AG08396 (cell line): ENCODE measurements around the gene CTXN1.
"Not testable (repeated sequence)": the region's sequence is repeated elsewhere in the genome, so short reads cannot be mapped to it uniquely, and the experiment has no call there.

Experiments
- DNase-seq: peaks from one replicate; pipeline ENCODE4 v3.0.0; 2012; ENCODE audit warnings: low spot score, mixed read lengths

The CTXN1 gene

DNA sequence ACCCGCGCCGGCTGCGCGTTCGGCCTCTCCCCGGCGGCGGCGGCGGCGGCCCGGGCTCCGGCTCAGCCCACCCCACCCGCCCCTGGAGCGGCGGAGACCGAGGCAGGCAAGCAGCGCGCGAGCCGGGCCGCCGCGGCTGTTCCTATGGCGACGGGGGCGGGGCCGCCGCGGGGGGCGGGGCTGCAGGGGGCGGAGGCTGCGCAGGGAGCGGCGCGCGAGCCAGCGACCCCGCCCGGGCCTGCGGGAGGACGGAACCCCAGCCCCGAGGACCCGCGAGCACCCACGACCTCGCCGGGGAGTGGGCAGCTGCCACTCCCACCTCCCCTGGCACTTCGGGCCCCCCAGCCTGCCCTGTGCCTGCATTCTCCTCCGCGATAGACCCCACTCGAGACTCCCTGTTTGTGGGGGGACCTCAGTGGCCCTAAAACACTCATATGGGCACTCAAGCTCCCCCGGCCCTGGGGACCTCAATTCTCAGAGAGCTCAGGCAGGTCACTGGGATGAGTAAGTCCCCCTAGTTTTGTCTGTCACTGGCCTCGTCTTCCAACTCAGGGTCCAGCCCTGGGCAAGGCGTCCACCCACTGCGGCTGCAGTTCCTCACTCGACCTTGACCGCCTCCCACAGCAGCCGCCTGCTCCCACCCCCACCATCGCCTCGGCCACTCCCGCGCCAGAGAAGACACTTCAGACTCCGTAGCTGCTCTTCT, at the start of gene CTXN1:
TSS of gene CTXN1 (minus strand) at position 115 of the 706 bp plus-strand sequence. CDS start 597 bp downstream, outside the sequence.
- DNase-seq = peak; percentile 90

DNA sequence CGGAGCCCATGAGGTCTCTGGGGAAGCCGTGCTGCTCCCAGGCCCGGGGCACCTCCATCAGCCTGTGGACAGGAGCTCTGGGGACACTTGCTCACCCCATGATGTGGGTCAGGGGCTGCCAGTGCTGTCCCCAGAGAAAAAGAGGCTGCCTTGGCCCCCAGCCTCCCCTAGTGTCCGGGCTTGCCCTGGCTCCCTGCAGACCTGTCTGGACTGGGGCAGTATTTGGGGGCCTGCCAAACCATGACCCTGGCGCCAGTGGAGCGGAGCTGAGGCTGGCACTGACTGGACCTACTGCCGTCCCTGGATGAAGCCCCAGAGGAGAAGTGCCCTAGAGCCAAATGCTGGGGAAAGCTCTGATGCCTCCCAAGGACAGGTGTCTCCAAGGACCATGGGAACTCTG, 49.1 kb upstream of the CTXN1 start:
- no peak for DNase-seq

DNA sequence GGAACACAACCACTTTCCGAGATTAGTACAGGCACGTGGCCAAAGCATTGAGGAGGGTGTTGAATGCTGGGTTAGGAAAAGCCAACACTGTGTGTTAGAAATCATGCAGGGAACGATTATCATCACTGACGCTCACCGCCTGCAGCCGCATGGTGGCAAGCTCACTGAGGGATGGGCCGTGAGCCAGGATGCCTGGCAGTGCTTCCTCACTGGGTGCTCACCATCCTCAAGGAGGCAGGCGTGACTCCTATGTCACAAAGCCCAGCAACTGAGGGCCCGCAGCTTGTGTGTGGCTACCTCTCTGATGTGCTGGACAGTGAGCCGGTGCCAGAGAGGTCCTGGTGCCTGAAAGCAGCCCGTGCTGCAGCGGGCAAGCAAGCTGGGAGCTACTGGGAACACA, 47.9 kb upstream of the CTXN1 start:
- no peak for DNase-seq

DNA sequence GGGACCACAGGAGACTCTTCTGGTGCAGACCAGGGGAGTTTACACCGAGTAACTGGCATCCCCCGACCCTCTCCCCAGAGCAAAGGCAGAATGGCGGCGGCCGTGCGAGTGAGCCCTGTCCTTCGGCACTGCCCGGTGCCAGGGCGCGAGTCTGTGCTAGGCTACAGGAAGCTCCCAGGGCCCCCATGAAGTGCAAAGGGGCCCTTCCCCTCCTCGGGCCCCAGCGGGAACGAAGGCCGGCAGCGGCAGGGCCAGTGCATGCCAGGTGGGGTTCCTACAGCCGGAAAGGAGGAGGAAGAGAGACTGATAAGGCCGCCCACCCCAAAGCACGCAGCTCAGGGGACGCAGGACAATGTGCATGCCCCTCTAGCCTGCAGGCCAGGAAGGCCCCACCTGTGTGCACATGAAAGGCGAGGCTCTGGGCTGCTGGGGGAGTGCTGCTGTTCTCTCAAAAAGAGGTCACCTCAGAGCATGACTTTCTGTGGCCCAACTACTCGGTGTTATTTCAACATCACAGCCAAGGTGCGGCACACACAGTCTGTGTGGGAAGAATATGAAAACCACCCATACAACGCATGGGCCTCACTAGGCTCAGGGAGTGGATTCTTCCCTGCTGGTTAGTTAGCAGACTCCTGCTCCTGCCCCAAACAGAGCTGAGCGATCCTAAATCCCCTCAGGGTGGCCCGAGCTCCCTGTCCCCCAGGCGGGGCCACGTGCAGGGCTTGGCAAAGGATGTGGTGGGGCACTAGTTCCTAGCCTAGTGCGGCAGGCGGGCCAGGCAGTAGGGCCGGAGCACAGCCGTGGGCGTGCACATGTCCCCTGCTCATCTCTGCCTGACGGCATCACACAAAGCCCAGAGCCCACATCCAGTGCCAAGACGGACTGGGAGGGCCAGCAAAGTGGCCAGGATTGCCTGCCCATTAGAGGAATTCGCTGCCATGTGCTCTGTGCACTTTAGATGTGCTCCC, 45.9 kb upstream of the CTXN1 start:
- no peak for DNase-seq

DNA sequence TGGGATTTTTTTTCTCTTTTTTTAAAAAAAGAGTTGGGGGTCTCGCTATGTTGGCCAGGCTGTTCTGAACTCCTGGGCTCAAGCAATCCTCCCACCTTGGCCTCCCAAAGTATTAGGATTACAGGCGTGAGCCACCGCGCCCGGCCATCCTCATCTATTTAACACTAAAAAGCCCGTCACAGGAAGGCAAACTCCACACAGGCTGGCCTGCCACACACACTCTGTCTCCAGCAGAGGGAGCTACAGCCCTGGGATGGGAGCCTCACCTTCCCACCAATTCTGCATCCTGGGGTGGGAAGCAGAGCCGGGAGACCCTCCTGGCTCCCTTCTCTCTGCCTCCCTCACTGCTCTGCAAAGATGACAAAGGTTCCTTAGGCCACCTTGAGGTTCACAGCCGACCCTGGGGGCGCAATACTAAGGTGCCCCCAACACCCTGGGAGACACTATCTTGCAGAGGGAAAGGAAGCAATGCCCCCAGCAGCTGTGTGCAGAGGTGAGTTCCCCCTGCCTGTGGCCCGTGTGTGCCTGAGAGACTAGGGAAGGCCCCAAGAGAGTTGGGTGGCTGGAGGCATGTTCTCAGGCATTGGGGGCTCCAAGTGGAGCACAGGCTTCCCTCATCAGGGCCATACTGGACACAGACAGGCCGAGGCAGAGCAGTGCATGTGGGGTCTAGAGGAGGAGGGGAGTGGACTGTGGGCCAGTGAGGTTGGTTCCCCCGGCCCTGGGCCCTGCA, 44.9 kb upstream of the CTXN1 start:
- peak; percentile 73 for DNase-seq

DNA sequence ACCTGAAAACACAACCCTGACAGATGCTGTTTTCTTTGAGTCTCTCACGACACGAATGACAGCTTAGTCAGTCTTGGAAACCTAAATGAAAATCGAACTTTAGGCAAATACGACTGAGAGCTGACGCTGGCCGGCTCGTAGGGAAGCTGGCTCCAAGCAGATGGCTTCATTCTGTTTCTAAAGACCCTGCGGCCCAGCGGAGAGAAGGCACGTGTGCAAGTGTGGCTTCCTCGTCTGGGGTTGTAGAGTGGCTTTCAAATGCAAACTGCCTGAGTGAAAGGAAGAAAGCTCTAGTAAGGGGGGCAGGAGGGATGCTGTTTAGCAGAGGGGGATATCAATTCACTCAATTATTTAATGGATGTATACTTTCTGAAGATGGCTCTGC, 43.6 kb upstream of the CTXN1 start:
- no peak for DNase-seq

DNA sequence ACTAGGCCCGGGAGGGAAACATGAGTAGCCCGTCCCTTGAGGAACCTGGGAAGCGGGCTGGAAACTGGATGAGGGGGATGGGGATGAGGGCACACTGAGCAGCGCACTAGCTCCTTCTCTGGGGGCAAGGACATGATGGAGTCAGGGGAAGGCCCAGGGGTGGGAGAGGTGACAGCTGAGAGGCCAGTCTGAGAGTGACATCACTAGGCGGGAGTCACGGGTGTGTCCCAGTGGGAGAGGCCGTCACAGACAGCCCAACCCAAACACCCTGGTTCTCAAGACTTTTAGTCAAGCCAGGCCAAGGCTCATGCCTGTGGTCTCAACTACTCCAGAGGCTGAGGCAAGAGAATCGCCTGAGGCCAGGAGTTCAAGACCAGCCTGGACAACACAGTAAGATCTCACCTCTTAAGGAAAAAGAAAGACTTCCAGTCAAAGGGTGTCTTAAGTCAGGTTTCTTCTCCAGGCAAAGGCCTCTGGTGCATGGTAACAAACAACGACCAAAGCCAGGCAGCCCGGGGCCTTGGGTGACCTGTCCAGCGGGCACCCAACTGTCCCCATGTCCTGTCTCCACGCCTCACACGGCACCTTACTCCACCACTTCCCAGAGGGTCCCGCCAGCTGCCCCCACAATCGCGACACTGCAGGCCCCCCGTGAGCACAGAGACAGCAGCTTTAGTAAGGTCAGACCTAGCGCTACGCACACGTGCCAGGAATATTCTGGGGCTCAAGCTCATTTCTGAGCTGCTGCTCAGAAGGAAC, 43.0 kb upstream of the CTXN1 start:
- DNase-seq = no peak

DNA sequence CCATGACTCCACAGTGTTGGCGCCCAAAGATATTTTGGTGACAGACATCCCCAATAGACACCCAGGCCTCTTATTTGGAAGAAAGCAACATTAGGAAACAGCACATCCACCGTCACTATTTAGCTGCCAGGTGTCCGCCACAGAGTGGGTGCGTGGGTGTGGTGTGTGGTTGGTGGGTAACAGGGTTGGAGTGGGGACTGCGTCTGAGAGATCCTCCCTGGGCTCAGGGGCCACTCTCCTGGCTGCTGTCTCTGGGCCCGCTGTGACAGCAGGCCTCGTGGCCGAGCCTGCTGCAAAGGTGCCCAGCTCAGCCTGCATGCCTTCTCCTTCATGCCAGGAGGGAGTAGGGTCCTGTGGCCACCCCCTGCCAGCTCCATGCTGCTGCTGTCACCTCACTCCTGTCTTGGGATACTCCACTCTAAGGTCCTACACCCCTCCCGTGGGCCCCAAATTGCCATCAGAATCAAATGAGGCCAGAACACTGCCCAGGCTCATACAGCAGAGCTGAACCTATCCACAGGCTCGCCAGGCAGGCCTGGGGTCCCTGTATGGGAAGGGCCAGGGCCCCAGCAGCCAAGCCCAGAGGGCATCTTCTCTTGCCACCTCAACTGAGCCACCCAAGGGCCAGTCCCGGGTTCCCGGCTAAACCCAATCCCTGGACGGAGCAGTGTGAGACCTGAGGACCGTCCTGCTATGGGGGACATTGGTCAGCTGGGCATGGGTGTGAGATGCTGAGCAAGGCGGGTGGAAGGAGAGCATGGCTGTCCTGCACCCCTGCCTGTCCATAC, 42.3 kb upstream of the CTXN1 start:
- DNase-seq = no peak

DNA sequence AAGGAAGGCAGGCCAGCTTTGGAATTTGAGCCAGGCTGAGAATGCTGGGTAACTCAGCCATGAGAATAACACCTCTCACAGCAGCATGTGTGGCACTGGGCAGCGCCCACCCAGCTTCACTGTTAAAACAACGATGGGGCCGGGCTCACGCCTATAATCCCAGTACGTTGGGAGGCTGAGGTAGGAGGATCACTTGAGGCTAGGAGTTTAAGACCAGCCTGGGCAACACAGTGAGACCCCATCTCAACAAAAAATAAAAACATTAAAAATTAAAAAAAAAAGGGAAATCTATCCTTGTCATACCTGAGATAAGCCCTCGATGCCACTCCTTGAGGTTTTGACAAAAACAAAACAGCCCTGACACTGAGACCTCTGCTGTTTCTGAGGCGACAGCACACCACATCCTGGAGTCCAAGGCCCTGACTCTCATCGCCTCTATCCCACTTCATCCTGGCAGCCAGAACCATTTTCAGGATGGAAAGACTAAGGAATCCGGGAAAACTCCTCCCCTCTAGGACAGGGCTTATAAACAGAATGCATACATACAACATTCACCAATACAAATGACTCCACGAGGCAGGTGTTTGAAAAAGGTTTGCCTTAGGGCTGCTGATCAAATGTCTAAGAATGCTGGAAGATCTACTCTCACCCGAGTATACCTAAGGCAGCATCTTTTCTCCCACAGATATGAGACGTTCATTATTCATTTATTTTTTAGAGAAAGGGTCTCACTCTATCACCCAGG, 40.2 kb upstream of the CTXN1 start:
- DNase-seq = no peak

DNA sequence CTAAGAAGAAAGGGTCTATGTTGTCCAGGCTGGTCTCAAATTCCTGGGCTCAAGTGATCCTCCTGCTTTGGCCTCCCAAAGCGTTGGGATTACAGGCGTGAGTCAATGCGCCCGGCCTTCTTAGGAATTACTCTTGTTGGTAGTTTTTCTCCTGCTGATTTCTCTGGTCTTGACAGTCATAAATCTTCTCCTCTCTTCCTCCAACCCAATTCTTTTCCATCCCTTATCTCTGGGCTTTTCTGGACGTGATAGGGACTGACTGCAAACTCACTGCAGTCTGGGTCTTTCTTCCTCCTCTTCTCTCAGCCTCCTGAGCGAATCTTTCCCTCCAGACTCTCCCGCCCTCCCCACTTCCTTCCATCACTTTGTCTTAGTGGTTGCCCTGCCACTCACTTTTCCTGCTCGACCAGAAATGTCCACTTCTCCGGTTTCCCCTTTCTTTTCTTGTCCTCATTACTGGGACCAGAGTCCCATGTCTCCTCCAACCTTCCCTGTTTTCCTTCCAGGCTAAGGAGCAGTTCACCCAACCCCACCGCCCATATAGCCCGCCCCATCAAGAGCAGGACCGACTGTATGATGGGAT, 39.4 kb upstream of the CTXN1 start:
- no peak for DNase-seq

DNA sequence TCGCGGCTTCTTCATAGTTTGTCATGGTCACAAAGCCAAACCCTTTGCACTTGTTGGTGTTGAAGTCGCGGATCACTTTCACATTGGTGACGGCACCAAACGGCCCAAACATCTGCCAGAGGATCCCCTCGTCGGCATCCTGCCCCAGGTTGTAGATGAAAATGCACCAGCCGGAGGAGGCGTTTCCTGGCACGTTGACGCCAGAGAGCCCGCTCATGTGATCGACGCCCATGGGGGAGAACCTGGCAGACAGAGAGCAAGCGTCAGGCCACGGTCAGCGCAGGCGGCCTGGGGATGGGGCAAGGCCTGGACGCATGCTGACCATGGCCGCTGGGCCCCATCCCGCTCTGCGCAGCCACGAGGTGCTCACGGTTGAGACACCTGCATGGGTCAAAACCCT, 37.6 kb upstream of the CTXN1 start:
- DNase-seq = no peak

DNA sequence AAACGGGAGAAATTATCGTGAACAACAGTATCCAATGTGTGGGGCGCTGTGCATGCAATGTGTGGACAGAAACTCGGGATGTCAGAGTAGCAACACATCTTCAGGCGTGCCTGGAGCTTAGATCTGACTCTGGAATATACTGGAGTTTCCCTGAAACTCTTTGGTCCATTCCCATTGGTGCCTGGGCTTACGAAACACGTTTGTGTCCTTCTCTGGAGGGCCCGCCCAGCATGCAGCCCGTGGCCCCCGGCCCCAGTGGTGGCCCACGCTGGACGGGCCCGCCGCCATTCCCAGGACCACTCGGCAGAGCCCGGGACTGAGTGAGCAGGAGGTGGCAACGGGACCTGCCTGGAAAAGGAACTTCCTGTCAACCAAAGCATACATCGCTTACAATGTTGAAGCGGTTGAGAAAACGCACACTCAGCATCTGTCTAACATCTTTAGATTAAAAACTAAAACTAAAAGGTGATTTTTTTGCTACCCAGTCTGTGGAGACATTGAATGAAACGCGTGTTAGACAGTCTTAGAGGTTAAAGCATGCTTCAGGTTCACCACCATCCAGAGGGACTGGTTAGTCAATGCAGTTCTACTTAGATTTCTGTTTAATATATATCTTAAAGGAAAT, 36.8 kb upstream of the CTXN1 start:
- DNase-seq = no peak

DNA sequence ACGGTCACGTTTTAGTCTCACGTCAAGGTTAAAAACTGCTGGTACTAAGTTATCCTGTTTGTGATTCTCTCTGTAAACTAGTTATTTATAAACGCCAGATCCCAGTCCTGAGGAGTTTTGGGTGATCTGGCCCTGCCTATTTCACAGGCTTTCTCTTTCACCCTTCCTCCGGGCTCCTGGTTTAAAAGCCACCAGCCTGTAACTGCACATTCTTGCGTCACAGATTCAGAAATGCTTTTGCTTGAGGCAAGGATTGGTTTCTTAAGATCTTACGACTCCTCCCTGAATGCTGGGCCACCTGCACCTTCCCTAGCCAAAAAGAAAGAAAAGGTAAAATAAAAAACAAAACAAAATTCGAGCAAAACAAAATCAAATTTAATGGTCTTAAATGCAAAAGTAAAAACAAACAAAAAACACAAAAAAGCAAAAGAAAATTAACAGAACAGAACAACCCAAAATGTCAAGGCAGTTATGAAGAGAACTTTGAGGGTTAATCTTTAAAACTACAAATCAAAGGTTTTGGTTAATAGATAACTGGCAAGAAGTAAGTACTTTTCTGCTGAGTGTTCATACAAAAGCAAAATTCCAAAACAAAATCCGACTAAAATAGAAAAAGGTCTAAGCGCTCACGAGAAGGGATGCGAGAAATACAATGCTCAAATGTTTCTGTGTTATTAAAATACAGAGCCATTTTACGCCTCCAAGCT, 36.1 kb upstream of the CTXN1 start:
- no peak for DNase-seq

DNA sequence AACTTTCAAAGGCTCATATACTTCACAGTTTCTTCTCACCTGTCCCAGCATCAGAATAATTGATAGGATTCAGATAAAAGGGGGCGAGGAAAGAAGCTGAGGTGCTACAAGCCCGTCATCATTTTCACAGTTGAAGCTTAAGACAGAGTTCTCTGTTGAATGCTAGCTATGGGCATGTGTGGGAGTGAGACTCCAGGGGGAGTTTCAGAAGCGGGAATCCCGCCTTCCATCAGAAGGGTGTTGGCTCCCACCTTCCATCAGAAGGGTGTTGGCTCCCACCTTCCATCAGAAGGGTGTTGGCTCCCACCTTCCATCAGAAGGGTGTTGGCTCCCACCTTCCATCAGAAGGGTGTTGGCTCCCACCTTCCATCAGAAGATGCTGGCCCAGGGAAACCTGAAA, 35.1 kb upstream of the CTXN1 start:
- not testable (repeated sequence) for DNase-seq

DNA sequence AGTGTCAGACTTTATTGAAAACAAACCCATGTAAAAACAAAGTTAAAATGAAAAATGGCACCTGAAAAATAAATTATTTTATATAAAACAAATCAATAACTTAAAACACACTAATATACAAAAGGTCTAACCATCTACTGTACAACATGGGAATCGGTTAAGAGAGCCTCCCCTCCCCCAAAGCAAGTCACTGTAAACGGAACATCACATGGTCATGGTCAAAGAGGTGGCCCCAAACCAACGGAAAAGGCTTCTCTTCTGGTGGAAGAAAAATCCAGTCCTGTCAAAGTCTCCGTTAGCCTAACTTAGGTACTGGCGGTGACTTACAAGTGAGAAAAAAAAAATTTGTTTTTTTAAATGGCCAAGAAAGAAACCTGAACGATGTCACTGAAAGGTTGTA, 33.3 kb upstream of the CTXN1 start:
- no peak for DNase-seq

DNA sequence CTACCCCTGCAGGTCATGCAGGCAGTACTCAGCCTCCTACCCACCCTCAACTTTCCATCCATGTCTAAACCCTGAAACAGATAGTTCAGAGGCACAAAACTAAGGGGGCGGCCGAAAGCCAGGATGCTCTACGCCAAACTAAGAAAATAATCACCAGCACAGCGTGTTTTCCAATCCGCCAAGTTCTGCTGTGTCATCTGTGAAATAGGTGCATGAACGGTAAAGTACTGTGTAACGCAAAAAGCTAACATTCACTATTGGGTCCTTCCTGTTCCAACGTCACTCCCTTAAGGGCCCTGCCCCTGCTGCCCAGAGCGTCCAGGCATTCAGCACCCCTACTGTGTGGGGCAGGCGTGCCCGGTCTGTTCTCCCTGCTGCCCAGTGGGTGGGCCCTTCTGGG, 29.8 kb upstream of the CTXN1 start:
- DNase-seq = no peak

DNA sequence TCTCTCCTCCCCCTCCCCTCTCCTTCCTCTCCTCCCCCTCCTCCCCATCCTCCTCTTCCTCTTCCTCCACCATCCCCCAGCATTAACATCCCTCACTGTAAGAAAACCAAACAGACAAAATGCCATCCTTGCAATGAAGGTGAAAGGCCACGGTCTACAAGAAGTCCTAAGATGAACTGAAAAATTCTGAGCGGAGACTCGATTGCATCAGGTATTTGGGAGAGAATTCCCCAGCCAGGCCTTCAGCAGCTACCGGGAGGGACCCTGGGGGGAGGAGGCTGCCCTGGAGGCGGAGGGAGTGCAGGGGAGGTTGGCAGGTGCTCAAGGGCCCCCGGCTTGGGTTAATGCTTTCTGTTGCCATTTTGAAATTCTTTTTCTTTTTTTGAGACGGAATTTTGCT, 27.6 kb upstream of the CTXN1 start:
- no peak for DNase-seq

DNA sequence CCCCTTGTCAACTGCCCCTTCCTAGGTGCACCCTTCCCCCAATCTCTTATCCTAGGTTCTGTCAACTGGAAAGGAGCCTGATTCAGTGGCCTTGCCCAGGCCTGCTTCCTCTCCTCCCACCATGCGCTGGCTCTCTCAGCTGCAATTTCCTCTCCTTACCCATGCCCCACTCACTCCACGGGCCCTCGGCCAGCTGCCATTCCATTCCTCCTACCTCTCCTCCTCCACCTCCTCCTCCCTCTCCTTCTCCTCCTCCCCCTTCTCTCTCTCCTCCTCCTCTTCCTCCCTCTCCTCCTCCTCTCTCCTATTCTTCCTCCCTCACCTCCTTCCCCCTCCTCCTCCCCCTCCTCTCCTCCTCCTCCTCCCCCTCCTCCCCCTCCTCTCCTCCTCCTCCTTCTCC, 27.1 kb upstream of the CTXN1 start:
- DNase-seq = no peak

DNA sequence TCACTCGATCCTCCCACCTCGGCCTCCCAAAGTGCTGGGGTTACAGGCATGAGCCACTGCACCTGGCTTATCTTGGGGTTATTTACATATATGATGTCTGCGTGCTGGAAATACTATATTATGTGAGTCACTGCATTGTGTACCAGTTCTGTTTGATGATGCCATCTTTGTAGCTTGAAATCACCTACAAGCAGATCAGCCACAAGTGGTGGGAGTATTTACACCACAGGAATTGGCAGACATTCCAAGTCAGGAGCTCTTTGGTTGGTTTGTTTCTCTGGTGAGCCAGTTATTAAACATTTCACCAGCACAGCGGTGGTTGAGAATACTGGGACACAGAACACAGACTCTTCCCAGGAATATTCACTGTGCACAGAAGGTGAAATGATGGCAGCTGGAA, 22.0 kb upstream of the CTXN1 start:
- no peak for DNase-seq
